ENCODE results near the gene C15orf39.
"Not testable (repeated sequence)": the region's sequence is repeated elsewhere in the genome, so short reads cannot be mapped to it uniquely, and the experiment has no call there.

C15orf39 gene

DNA sequence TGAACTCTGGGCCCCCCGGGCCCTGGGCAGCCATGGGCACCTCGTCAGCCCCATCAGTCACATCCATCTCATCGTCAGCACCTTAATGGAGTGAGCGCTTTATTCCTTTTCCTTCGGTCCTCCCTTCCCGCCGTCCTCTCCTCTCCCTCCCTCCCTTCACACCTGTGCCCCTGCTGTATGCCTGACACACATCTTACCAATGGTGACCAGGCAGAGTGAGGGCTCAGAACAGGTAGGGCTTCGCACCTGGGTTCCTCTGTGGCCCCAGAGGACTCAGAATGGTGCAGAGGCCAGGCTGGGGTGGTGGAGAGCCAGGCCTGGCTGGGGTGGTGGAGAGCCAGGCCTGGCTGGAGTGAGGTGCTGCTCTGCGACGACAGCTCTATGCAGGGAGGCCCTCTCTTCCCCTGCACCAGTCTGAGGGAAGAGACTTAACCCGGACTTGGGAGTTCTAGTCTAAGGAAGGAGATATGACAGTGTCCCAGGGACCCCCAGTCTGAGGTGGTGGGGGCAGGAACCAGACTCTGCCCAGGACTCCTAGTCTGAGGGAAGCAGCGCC is 11.6 kb downstream of the C15orf39 start:
- DNase-seq: no peak

GRCh38 chr15:75213768-75214221 is 12.1 kb downstream of the C15orf39 start:
- DNase-seq: no peak

- no peak for DNase-seq
These were observed 12.8 kb downstream of the C15orf39 start for GRCh38 chr15:75214293-75215096.

GRCh38 chr15:75215107-75216004 is 13.7 kb downstream of the C15orf39 start:
- DNase-seq: peak in 1 of 3 experiments; percentile 10

DNA sequence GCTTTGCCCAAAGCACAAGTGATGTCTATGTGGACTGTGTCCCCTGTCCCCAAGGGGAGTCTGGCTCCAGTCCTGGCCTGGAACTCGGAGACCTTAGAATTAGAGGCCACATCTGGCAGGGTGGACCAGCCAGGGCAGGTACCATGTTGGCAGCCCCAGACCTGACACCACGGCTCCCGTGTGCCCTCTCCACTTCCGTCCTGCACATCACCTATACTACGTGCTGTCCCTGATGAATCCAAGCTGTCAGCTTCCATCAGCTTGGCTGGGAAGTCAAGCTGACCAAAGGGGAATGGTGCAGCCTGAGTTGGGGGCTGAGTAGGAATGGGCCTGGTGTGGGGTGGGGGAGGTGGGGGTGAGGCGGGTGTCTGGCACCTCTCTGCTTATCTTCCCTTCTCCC is 15.3 kb downstream of the C15orf39 start:
- no peak for DNase-seq

DNA sequence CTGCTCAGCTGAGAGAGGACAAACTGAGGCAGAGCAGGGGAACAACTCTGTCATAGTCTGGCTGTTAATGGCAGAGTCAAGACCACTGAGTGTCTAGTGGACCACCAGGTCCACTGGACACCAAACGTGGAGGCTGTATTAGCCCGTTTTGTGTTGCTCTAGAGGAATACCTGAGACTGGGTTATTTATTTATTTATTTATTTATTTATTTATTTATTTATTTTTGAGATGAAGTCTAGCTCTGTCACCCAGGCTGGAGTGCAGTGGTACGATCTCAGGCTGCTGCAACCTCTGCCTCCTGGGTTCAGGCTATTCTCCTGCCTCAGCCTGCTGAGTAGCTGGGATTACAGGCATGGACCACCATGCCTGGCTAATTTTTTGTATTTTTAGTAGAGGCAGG is 15.9 kb downstream of the C15orf39 start:
- DNase-seq: not testable (repeated sequence)

DNA sequence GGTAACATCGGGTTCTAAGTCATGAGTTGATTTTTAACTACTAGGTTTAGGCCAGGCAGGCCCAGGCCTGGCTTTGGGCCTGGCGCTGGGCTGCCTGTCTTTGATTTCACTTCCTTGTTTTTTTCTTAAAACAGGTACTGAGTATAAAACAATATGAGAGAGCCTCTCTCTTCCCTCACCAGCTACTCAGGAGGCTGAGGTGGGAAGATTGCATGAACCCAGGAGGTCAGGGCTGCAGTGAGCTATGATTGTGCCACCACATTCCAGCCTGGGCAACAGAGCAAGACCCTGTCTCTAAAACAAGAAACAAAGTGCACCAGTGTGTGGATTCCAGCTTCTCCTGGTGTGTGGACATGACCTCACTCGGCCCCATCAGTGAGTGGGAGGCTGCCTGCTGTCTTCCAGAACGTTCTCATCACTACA is 17.8 kb downstream of the C15orf39 start:
- not testable (repeated sequence) for DNase-seq

DNA sequence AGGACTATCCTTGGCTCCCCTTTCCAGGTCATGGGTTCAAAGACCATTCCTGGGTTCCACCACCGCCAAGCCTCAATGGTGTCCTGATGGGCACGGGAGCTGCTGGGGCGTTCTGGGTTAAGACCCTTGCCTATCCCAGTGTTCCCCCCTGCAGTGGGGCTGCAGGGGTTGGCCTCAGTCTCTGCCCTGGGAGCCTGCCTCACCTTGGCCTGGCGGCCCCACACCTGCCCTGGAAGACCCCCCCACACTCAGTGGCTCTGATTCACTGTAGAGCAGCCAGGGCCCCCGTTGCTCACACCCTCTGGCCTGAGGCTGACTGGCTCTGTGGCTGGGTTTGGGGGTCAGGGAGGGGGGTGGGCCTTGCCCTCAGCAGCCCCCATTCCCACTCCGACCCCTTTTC is 22.0 kb downstream of the C15orf39 start:
- no peak for DNase-seq

DNA sequence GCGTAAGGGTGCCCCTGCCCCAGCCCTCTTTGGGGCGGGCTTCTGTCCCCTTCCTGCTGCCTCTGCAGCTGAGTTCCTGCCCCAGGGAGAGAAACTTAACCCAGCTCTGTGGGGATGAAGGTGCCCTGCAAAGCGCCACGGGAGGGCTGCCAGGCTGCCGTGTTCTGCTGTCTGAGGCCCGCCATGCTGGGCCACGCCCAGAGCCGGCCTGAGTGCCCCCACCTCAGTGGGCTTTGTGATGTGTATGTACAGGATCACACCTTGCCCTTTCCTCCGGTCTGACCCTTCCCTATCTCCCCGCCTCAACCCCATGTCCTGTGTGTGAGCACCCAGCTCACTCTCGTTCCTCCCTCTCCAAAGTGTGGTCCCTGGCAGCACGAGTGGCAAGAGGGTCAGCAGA is 22.6 kb downstream of the C15orf39 start:
- no peak for DNase-seq

DNA sequence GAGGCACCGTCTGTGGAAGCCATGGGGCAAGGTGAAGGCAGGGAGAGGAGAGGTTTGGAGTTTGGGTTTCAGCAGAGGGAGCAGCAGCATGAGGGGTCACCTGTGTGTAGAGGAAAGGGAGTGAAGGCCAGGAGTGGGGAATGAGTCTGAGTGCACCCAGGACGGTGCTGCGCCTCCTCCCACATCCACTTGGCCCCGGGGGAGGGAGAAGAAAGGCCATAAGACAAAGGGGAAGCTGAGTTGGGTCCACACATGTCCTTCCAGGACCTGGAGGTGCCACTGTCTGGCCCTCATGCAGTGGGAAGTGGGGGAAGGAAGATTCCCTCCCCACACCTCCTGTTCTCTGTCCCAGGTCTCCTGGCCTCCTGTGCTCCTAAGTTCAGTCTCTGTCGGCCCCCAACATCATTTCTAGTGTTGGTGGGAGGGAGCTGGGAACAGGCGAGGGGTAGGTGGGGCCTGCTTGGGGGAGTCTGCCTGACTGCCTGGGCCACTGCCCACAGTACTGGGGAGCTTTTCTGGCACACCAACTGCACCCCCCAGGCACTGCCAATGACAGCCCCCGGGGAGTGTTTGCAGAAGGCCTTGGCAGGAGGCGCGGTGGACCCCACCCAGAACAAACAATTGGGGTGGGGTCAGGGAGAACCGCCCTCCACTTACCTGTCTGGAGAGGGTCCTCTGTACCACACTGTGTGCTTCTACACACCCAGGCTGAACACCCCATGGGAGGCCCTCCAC is 23.6 kb downstream of the C15orf39 start:
- DNase-seq: not testable (repeated sequence)

GRCh38 chr15:75225951-75226732 is 24.5 kb downstream of the C15orf39 start:
- DNase-seq: no peak

- not testable (repeated sequence) for DNase-seq
These were observed 25.4 kb downstream of the C15orf39 start for GRCh38 chr15:75227112-75227511.

DNA sequence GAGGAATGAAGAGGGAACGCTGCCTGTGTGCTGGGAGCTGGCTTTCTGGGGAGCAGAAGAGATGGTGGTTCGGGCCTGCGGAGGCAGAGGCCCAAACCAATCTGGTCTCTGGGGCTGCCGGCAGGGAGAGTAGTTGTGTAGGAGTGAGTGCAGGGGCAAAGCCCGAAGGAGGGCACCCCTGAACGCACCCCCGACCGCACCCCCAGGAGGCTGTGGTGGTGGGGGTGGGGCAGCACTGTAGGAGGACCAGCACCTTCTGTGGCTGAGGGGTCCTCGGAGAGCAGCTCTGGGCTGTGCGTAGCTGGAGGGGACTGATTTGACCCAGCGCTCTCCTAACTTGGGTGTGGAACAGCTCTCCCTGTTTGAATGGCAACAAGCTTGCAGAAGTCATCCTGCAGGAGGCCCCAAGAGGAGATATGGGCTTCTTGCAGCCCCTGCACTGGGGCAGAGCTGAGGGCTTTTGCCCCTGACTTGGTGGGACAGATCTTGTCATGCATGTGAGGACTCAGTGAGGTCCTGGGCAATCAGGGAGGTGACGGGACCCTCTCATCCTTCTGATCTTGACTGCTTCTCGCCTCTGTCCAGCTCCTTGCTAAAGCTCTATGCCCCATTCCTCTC is 26.1 kb downstream of the C15orf39 start:
- no peak for DNase-seq

- no peak for DNase-seq
These were observed 27.1 kb downstream of the C15orf39 start for GRCh38 chr15:75228787-75229186.

GRCh38 chr15:75229191-75230015 is 27.7 kb downstream of the C15orf39 start:
- DNase-seq: no peak

DNA sequence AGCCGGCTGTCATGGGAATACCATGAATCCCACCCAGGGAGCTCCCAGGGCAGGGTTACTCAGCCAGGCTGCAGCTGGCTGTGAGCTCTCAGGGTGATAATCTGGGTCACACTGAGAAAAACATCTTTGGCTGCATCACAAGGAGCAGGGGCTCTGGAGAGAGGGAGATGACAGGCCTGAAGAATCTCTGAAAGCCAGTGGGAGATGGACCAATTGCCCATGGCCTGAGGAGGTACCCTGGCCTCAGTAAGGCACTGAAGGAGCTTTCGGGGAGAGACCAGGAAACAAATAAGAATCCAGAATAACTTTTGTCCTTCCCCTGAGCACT is 28.3 kb downstream of the C15orf39 start:
- DNase-seq: no peak

GRCh38 chr15:75230551-75231371 is 29.1 kb downstream of the C15orf39 start:
- no peak for DNase-seq

DNA sequence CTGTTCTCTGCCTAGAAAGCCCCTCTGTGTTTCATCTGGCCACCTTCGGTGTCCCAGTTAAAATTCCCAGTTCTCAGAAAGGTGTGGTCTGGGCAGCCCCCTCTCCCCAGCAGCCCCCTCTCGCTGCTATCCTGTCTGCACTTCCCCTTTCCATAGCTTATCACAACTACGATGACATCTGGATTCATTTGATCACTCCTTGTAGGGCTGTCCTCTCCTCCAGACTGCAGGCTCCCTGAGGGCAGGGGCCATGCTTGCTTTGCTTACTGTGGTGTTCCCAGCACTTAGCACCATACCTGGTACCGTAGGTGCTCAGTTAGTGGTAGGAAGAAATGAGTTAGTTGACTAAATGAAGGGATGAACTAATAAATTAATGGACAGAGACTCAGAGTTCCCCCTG is 30.2 kb downstream of the C15orf39 start:
- DNase-seq: no peak

- DNase-seq: no peak
These were observed 30.7 kb downstream of the C15orf39 start for GRCh38 chr15:75232252-75232813.

Data from NCI-H1417 (cell line).